ENCODE measurements around the gene MKNK2. TPM values are rescaled to one million over a fixed set of nuclear protein-coding genes. Genes with fewer than 3 reads are reported as not detected.

MKNK2 gene
- polyA plus RNA-seq, 1 donor (not counting 4 experiments of a cell fraction or from before 2014, with no cell fraction given), result 88.3 TPM

DNA sequence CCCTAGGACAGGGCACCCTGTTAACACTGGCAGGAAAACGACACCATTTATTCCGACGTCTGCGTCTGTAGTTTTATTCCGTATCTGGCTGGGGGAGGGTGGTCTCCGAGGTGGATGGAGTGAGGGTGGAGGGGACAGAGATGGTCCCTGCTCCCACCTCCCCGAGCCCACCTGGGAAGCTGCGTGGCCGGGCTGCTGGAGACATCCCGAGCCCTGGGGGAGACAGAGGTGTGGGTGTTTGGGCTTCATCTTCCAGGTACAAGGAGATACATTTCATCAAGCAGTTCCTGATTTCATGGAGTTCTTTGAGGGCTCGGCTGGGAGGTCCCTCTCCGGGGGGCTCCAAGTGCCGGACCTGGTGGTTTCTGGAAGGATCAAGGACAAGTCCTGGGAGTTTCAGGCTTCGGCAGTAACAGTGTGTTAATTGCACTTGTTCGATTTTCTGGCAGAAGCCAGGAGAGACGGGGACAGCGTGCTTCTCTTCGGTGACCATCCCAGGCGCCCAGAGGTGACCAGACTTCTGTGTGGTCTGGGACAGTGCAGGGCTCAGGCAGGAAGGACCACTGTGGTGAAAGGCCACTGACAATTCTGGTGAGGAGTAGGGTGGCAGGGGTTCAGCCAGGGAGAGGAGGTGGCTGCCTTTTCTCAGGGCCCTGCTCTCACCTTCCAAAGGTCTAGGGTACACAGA is 20.1 kb upstream of the MKNK2 start:
- Histone ChIP-seq H3K27ac (ENCODE audit: control insufficient read depth, insufficient read depth, low read length) (no peak overlapping the region), H3K4me2 (ENCODE audit: control insufficient read depth, extremely low read depth, insufficient read depth, low read depth, low read length) (no peak overlapping the region), H3K9me3 (ENCODE audit: control insufficient read depth, low read depth, low read length) (no peaks in the 10 kb centered on the region), H3K27me3 (ENCODE audit: control insufficient read depth, extremely low read depth, insufficient read depth, low read length) (no peaks in the 10 kb centered on the region), H3K9ac (ENCODE audit: control insufficient read depth, extremely low read depth, insufficient read depth, low read length) (no peak overlapping the region), H2AFZ (ENCODE audit: control insufficient read depth, low read length) (no peak overlapping the region), H3K4me1 (ENCODE audit: control insufficient read depth, extremely low read depth, insufficient read depth, low read length) (no peaks in the 10 kb centered on the region), H3K36me3 (ENCODE audit: control insufficient read depth in 2 of 2, extremely low read depth in 1 of 2, insufficient read depth in 2 of 2, low read length in 2 of 2) (peaks cover 26 to 33% of the 10 kb centered on the region in 2 experiments), H4K20me1 (ENCODE audit: control insufficient read depth, extremely low read depth, insufficient read depth, low read length) (no peaks in the 10 kb centered on the region), H3K79me2 (ENCODE audit: control insufficient read depth, insufficient read depth, low read length) (no peaks in the 10 kb centered on the region), H3K4me3 (ENCODE audit: control insufficient read depth in 2 of 3, extremely low read depth in 1 of 3, insufficient read depth in 2 of 3, low read depth in 1 of 3, low read length in 3 of 3) (no peak overlapping the region), H3K9me1 (ENCODE audit: control insufficient read depth, extremely low read depth, insufficient read depth, low read length) (no peaks in the 10 kb centered on the region)
- DNase-seq (ENCODE audit: low read depth, low spot score) (no peak), FAIRE-seq (no peak)
- TF ChIP-seq, protein P1, sequence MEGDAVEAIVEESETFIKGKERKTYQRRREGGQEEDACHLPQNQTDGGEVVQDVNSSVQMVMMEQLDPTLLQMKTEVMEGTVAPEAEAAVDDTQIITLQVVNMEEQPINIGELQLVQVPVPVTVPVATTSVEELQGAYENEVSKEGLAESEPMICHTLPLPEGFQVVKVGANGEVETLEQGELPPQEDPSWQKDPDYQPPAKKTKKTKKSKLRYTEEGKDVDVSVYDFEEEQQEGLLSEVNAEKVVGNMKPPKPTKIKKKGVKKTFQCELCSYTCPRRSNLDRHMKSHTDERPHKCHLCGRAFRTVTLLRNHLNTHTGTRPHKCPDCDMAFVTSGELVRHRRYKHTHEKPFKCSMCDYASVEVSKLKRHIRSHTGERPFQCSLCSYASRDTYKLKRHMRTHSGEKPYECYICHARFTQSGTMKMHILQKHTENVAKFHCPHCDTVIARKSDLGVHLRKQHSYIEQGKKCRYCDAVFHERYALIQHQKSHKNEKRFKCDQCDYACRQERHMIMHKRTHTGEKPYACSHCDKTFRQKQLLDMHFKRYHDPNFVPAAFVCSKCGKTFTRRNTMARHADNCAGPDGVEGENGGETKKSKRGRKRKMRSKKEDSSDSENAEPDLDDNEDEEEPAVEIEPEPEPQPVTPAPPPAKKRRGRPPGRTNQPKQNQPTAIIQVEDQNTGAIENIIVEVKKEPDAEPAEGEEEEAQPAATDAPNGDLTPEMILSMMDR (optimal IDR thresholded peaks at IDR 0.05 in 1 of 3, IDR thresholded peaks at IDR 0.05 in 1 of 3, conservative IDR thresholded peaks at IDR 0.05 in 1 of 3; ENCODE audit: extremely low read depth in 1 of 3, insufficient read depth in 2 of 3, low read length in 3 of 3), result no peak
- TF ChIP-seq EZH2 (IDR thresholded peaks at IDR 0.05; ENCODE audit: low read length), result no peak
- dilution Hi-C loops (cut with MboI; ENCODE audit: extremely low pct_ligation_motif_present, low sequenced_read_pairs), result no loop called here

GRCh38 chr19:2070436-2070827 is 19.4 kb upstream of the MKNK2 start:
- Histone ChIP-seq H3K79me2 (ENCODE audit: control insufficient read depth, insufficient read depth, low read length) (no peaks in the 10 kb centered on the region), H3K4me1 (ENCODE audit: control insufficient read depth, extremely low read depth, insufficient read depth, low read length) (no peaks in the 10 kb centered on the region), H3K4me3 (ENCODE audit: control insufficient read depth in 2 of 3, extremely low read depth in 1 of 3, insufficient read depth in 2 of 3, low read depth in 1 of 3, low read length in 3 of 3) (no peak overlapping the region), H3K27me3 (ENCODE audit: control insufficient read depth, extremely low read depth, insufficient read depth, low read length) (no peaks in the 10 kb centered on the region), H3K36me3 (ENCODE audit: control insufficient read depth in 2 of 2, extremely low read depth in 1 of 2, insufficient read depth in 2 of 2, low read length in 2 of 2) (peaks cover 24 to 26% of the 10 kb centered on the region in 2 experiments), H3K4me2 (ENCODE audit: control insufficient read depth, extremely low read depth, insufficient read depth, low read depth, low read length) (no peak overlapping the region), H3K27ac (ENCODE audit: control insufficient read depth, insufficient read depth, low read length) (no peak overlapping the region), H2AFZ (ENCODE audit: control insufficient read depth, low read length) (no peak overlapping the region), H3K9ac (ENCODE audit: control insufficient read depth, extremely low read depth, insufficient read depth, low read length) (no peak overlapping the region), H3K9me1 (ENCODE audit: control insufficient read depth, extremely low read depth, insufficient read depth, low read length) (no peaks in the 10 kb centered on the region), H4K20me1 (ENCODE audit: control insufficient read depth, extremely low read depth, insufficient read depth, low read length) (no peaks in the 10 kb centered on the region), H3K9me3 (ENCODE audit: control insufficient read depth, low read depth, low read length) (no peaks in the 10 kb centered on the region)
- dilution Hi-C loops (cut with MboI; ENCODE audit: extremely low pct_ligation_motif_present, low sequenced_read_pairs), result no loop called here
- TF ChIP-seq, protein P1 (optimal IDR thresholded peaks at IDR 0.05 in 1 of 3, IDR thresholded peaks at IDR 0.05 in 1 of 3, conservative IDR thresholded peaks at IDR 0.05 in 1 of 3; ENCODE audit: extremely low read depth in 1 of 3, insufficient read depth in 2 of 3, low read length in 3 of 3), result no peak
- no peak for TF ChIP-seq EZH2 (IDR thresholded peaks at IDR 0.05; ENCODE audit: low read length)
- no peak for FAIRE-seq
- no peak for DNase-seq (ENCODE audit: low read depth, low spot score)
